ENCODE results near the gene UGT1A8. TPM values are rescaled to one million over a fixed set of nuclear protein-coding genes. Genes with fewer than 3 reads are reported as not detected.
"Not testable (repeated sequence)": the region's sequence is repeated elsewhere in the genome, so short reads cannot be mapped to it uniquely, and the experiment has no call there.

Gene UGT1A8
- total RNA-seq = not detected
- not detected for polyA plus RNA-seq

GRCh38 chr2:233617476-233617875 lies at the start of gene UGT1A8:
Gene UGT1A8, plus strand, starts transcription at chr2:233617633. Its CDS starts 75 bp downstream, at chr2:233617708.
- peaks cover 0 to 22% (median 21%) of the 10 kb centered on the region in 5 donors for H3K9me3 Mint-ChIP-seq
- H3K36me3 ChIP-seq (ENCODE audit: insufficient read depth, low read length); H3K27me3 ChIP-seq (ENCODE audit: insufficient read depth, low read length, poor library complexity, severe bottlenecking); H3K9me3 ChIP-seq (ENCODE audit: low read length); H3K36me3 Mint-ChIP-seq; POLR2A ChIA-PET; H3K4me3 Mint-ChIP-seq; H3K4me3 ChIP-seq (ENCODE audit: low read length); H3K4me1 Mint-ChIP-seq; H3K27ac ChIP-seq (ENCODE audit: low read depth, low read length); CTCF ChIA-PET; H3K4me1 ChIP-seq (ENCODE audit: insufficient read depth, low read length); DNase-seq; H3K27ac Mint-ChIP-seq: not testable (repeated sequence)
- H3K27me3 Mint-ChIP-seq = peaks cover 24 to 74% of the 10 kb centered on the region in 2 donors

- H3K27me3 ChIP-seq (ENCODE audit: insufficient read depth, low read length, poor library complexity, severe bottlenecking) = no peaks in the 10 kb centered on the region
- ChIA-PET CTCF (no interaction called here), POLR2A (no interaction called here)
- no peaks in the 10 kb centered on the region for H3K4me1 ChIP-seq (ENCODE audit: insufficient read depth, low read length)
- DNase-seq = no peak
- no peaks in the 10 kb centered on the region for H3K9me3 Mint-ChIP-seq
- H3K4me3 Mint-ChIP-seq = no peak overlapping the region
- peak overlapping the region in 1 of 8 donors; percentile 21 for H3K27ac Mint-ChIP-seq
- no peaks in the 10 kb centered on the region for H3K9me3 ChIP-seq (ENCODE audit: low read length)
- no peak overlapping the region for H3K27ac ChIP-seq (ENCODE audit: low read depth, low read length)
- peaks cover 4 to 16% of the 10 kb centered on the region in 2 donors for H3K27me3 Mint-ChIP-seq
- no peaks in the 10 kb centered on the region for H3K36me3 ChIP-seq (ENCODE audit: insufficient read depth, low read length)
- peaks cover 0 to 5% (median 0%) of the 10 kb centered on the region in 3 donors for H3K36me3 Mint-ChIP-seq
- no peak overlapping the region for H3K4me3 ChIP-seq (ENCODE audit: low read length)
- peaks cover 1 to 2% (median 2%) of the 10 kb centered on the region in 3 donors for H3K4me1 Mint-ChIP-seq
Observed at GRCh38 chr2:233571001-233571400, 46.4 kb upstream of the UGT1A8 start.

GRCh38 chr2:233571462-233571861 lies 46.0 kb upstream of the UGT1A8 start:
- H3K9me3 ChIP-seq (ENCODE audit: low read length) = no peaks in the 10 kb centered on the region
- H3K36me3 Mint-ChIP-seq = peaks cover 0 to 1% (median 0%) of the 10 kb centered on the region in 3 donors
- H3K9me3 Mint-ChIP-seq = no peaks in the 10 kb centered on the region
- H3K27ac Mint-ChIP-seq = no peak overlapping the region
- CTCF ChIA-PET = no interaction called here
- no peaks in the 10 kb centered on the region for H3K36me3 ChIP-seq (ENCODE audit: insufficient read depth, low read length)
- peaks cover 0 to 2% (median 0%) of the 10 kb centered on the region in 3 donors for H3K4me1 Mint-ChIP-seq
- peaks cover 4 to 16% of the 10 kb centered on the region in 2 donors for H3K27me3 Mint-ChIP-seq
- H3K4me3 Mint-ChIP-seq = no peak overlapping the region
- H3K27ac ChIP-seq (ENCODE audit: low read depth, low read length) = no peak overlapping the region
- no peaks in the 10 kb centered on the region for H3K27me3 ChIP-seq (ENCODE audit: insufficient read depth, low read length, poor library complexity, severe bottlenecking)
- POLR2A ChIA-PET = no interaction called here
- H3K4me1 ChIP-seq (ENCODE audit: insufficient read depth, low read length) = no peaks in the 10 kb centered on the region
- no peak for DNase-seq
- H3K4me3 ChIP-seq (ENCODE audit: low read length) = no peak overlapping the region

GRCh38 chr2:233572468-233572867 lies 45.0 kb upstream of the UGT1A8 start:
- Histone ChIP-seq H3K36me3 (ENCODE audit: insufficient read depth, low read length) (no peaks in the 10 kb centered on the region), H3K27ac (ENCODE audit: low read depth, low read length) (no peak overlapping the region), H3K4me3 (ENCODE audit: low read length) (no peak overlapping the region), H3K4me1 (ENCODE audit: insufficient read depth, low read length) (no peaks in the 10 kb centered on the region), H3K27me3 (ENCODE audit: insufficient read depth, low read length, poor library complexity, severe bottlenecking) (no peaks in the 10 kb centered on the region), H3K9me3 (ENCODE audit: low read length) (no peaks in the 10 kb centered on the region)
- peaks cover 0 to 2% (median 0%) of the 10 kb centered on the region in 3 donors for H3K36me3 Mint-ChIP-seq
- DNase-seq = no peak
- peaks cover 4 to 16% of the 10 kb centered on the region in 2 donors for H3K27me3 Mint-ChIP-seq
- CTCF ChIA-PET = no interaction called here
- H3K27ac Mint-ChIP-seq = no peak overlapping the region
- H3K4me3 Mint-ChIP-seq = no peak overlapping the region
- peaks cover 0 to 5% (median 0%) of the 10 kb centered on the region in 5 donors for H3K9me3 Mint-ChIP-seq
- no peaks in the 10 kb centered on the region for H3K4me1 Mint-ChIP-seq
- POLR2A ChIA-PET = no interaction called here

- H3K27me3 ChIP-seq (ENCODE audit: insufficient read depth, low read length, poor library complexity, severe bottlenecking); CTCF ChIA-PET; H3K36me3 Mint-ChIP-seq; H3K27me3 Mint-ChIP-seq; H3K4me3 Mint-ChIP-seq; H3K4me1 ChIP-seq (ENCODE audit: insufficient read depth, low read length); DNase-seq; H3K27ac ChIP-seq (ENCODE audit: low read depth, low read length); H3K4me3 ChIP-seq (ENCODE audit: low read length); H3K9me3 Mint-ChIP-seq; H3K9me3 ChIP-seq (ENCODE audit: low read length); H3K4me1 Mint-ChIP-seq; H3K36me3 ChIP-seq (ENCODE audit: insufficient read depth, low read length); POLR2A ChIA-PET: not testable (repeated sequence)
- peak overlapping the region in 1 of 8 donors; percentile 24 for H3K27ac Mint-ChIP-seq
Observed at GRCh38 chr2:233577341-233577740, 40.1 kb upstream of the UGT1A8 start.

GRCh38 chr2:233583217-233583965 lies 34.0 kb upstream of the UGT1A8 start:
- Mint-ChIP-seq H3K4me3 (peak overlapping the region in 3 of 7 donors; percentile 23 to 79 (median 58)), H3K27ac (peak overlapping the region in 1 of 8 donors; percentile 42), H3K27me3 (peaks cover 20 to 35% of the 10 kb centered on the region in 2 donors)
- DNase-seq = peak in 1 of 5 donors; percentile 19
- H3K27ac ChIP-seq (ENCODE audit: low read depth, low read length); H3K9me3 ChIP-seq (ENCODE audit: low read length); CTCF ChIA-PET; H3K36me3 Mint-ChIP-seq; H3K36me3 ChIP-seq (ENCODE audit: insufficient read depth, low read length); POLR2A ChIA-PET; H3K4me3 ChIP-seq (ENCODE audit: low read length); H3K4me1 Mint-ChIP-seq; H3K27me3 ChIP-seq (ENCODE audit: insufficient read depth, low read length, poor library complexity, severe bottlenecking); H3K9me3 Mint-ChIP-seq; H3K4me1 ChIP-seq (ENCODE audit: insufficient read depth, low read length): not testable (repeated sequence)

GRCh38 chr2:233584210-233584609 lies 33.2 kb upstream of the UGT1A8 start:
- CTCF ChIA-PET = no interaction called here

GRCh38 chr2:233588400-233588799 lies 29.0 kb upstream of the UGT1A8 start:
- Mint-ChIP-seq H3K27ac (no peak overlapping the region), H3K4me3 (no peak overlapping the region), H3K9me3 (no peaks in the 10 kb centered on the region), H3K36me3 (peaks cover 0 to 1% (median 0%) of the 10 kb centered on the region in 3 donors), H3K27me3 (peaks cover 16 to 56% of the 10 kb centered on the region in 2 donors), H3K4me1 (no peaks in the 10 kb centered on the region)
- H3K4me3 ChIP-seq (ENCODE audit: low read length) = no peak overlapping the region
- H3K36me3 ChIP-seq (ENCODE audit: insufficient read depth, low read length) = no peaks in the 10 kb centered on the region
- POLR2A ChIA-PET = no interaction called here
- no peaks in the 10 kb centered on the region for H3K9me3 ChIP-seq (ENCODE audit: low read length)
- H3K27ac ChIP-seq (ENCODE audit: low read depth, low read length) = no peak overlapping the region
- CTCF ChIA-PET = no interaction called here
- peaks cover 9% of the 10 kb centered on the region for H3K27me3 ChIP-seq (ENCODE audit: insufficient read depth, low read length, poor library complexity, severe bottlenecking)
- no peaks in the 10 kb centered on the region for H3K4me1 ChIP-seq (ENCODE audit: insufficient read depth, low read length)
- DNase-seq = no peak

More at GRCh38 chr2:233584210-233584609, 33.2 kb upstream of the UGT1A8 start:
- no peaks in the 10 kb centered on the region for H3K9me3 ChIP-seq (ENCODE audit: low read length)
- H3K27ac ChIP-seq (ENCODE audit: low read depth, low read length) = no peak overlapping the region
- H3K4me3 ChIP-seq (ENCODE audit: low read length) = no peak overlapping the region
- H3K4me3 Mint-ChIP-seq = no peak overlapping the region
- POLR2A ChIA-PET = no interaction called here
- peaks cover 0 to 2% (median 0%) of the 10 kb centered on the region in 5 donors for H3K9me3 Mint-ChIP-seq
- H3K36me3 Mint-ChIP-seq = peaks cover 0 to 1% (median 0%) of the 10 kb centered on the region in 3 donors
- peaks cover 9% of the 10 kb centered on the region for H3K27me3 ChIP-seq (ENCODE audit: insufficient read depth, low read length, poor library complexity, severe bottlenecking)
- no peaks in the 10 kb centered on the region for H3K4me1 Mint-ChIP-seq
- no peaks in the 10 kb centered on the region for H3K4me1 ChIP-seq (ENCODE audit: insufficient read depth, low read length)
- H3K27me3 Mint-ChIP-seq = peaks cover 21 to 43% of the 10 kb centered on the region in 2 donors
- no peaks in the 10 kb centered on the region for H3K36me3 ChIP-seq (ENCODE audit: insufficient read depth, low read length)
- DNase-seq = no peak
- no peak overlapping the region for H3K27ac Mint-ChIP-seq
